Keratinocyte (primary cell): ENCODE measurements around the gene TKT. TPM values are rescaled to one million over a fixed set of nuclear protein-coding genes. Genes with fewer than 3 reads are reported as not detected.
"Not testable (repeated sequence)": the region's sequence is repeated elsewhere in the genome, so short reads cannot be mapped to it uniquely, and the experiment has no call there.

Experiments used
- DNase-seq: peaks from one replicate; pipeline ENCODE4 v3.0.0-alpha.2; 2011; ENCODE audit warnings: low read depth, missing footprints, low spot score
- FAIRE-seq: peaks from 2 replicates; lab custom pipeline; 2011; peaks lifted over from hg19 to GRCh38; lab: Jason Lieb, UNC
- H2AFZ ChIP-seq: 2 replicates; pipeline ENCODE4 v1.6.0; 2012; ENCODE audit warnings: low read length, control low read depth, inconsistent platforms; ENCODE audit not compliant: control insufficient read depth
- H3K27ac ChIP-seq: 2 replicates; pipeline ENCODE4 v1.5.1; 2011; ENCODE audit warnings: low read length; ENCODE audit not compliant: control insufficient read depth, insufficient read depth
- H3K27me3 ChIP-seq: 3 replicates; pipeline ENCODE4 v1.6.0; 2011; ENCODE audit warnings: low read length; ENCODE audit not compliant: control insufficient read depth, insufficient read depth; ENCODE audit errors: extremely low read depth
- H3K36me3 ChIP-seq, 2 experiments: 2 replicates in 1 of 2; 3 replicates in 1 of 2; pipeline ENCODE4 v1.5.1; 2011; ENCODE audit warnings: low read length in 2 of 2, mild to moderate bottlenecking in 1 of 2; ENCODE audit not compliant: control insufficient read depth in 2 of 2, insufficient read depth in 2 of 2; ENCODE audit errors: extremely low read depth in 1 of 2
- H3K4me1 ChIP-seq: 3 replicates; pipeline ENCODE4 v1.5.1; 2011; ENCODE audit warnings: low read length; ENCODE audit not compliant: control insufficient read depth, insufficient read depth; ENCODE audit errors: extremely low read depth
- H3K4me2 ChIP-seq: 3 replicates; pipeline ENCODE4 v1.6.0; 2011; ENCODE audit warnings: low read depth, low read length; ENCODE audit not compliant: control insufficient read depth, insufficient read depth; ENCODE audit errors: extremely low read depth
- H3K4me3 ChIP-seq, 3 experiments: fragments of 200-600 bp in 1 of 3; sonication (generic) in 1 of 3; 2 replicates in 2 of 3; 3 replicates in 1 of 3; pipeline ENCODE4 v1.5.1; 2011 to 2016; ENCODE audit warnings: low read length in 3 of 3, mild to moderate bottlenecking in 3 of 3, control low read depth in 2 of 3, inconsistent platforms in 1 of 3, low read depth in 1 of 3, mixed read lengths in 1 of 3, mixed run types in 1 of 3, moderate library complexity in 1 of 3; ENCODE audit not compliant: control insufficient read depth in 2 of 3, insufficient read depth in 2 of 3; ENCODE audit errors: extremely low read depth in 1 of 3
- H3K79me2 ChIP-seq: 2 replicates; pipeline ENCODE4 v1.6.0; 2012; ENCODE audit warnings: low read length; ENCODE audit not compliant: control insufficient read depth, insufficient read depth
- H3K9ac ChIP-seq: 3 replicates; pipeline ENCODE4 v1.6.0; 2011; ENCODE audit warnings: low read length; ENCODE audit not compliant: control insufficient read depth, insufficient read depth; ENCODE audit errors: extremely low read depth
- H3K9me1 ChIP-seq: 3 replicates; pipeline ENCODE4 v1.6.0; 2011; ENCODE audit warnings: low read length; ENCODE audit not compliant: control insufficient read depth, insufficient read depth; ENCODE audit errors: extremely low read depth
- H3K9me3 ChIP-seq: 2 replicates; pipeline ENCODE4 v1.5.1; 2012; ENCODE audit warnings: low read depth, low read length; ENCODE audit not compliant: control insufficient read depth
- H4K20me1 ChIP-seq: 3 replicates; pipeline ENCODE4 v1.6.0; 2011; ENCODE audit warnings: low read length; ENCODE audit not compliant: control insufficient read depth, insufficient read depth; ENCODE audit errors: extremely low read depth
- EZH2 ChIP-seq: IDR thresholded peaks from one replicate; pipeline ENCODE4 v1.6.1; 2012; ENCODE audit warnings: inconsistent platforms, mild to moderate bottlenecking, low read length, moderate library complexity
- dilution Hi-C: fragments of 300-500 bp; cut with MboI; formaldehyde crosslinking; loops from one replicate; pipeline ENCODE4 v1.7.0; 2020; ENCODE audit warnings: low sequenced_read_pairs; ENCODE audit not compliant: extremely low pct_ligation_motif_present
- polyA plus RNA-seq, 5 experiments: library from polyadenylated mRNA; depleted of rRNA in 3 of 5; stranded (reverse) in 3 of 5; stranded (forward) in 1 of 5; unstranded in 1 of 5; fragments of >200 nt; gene quantifications; 1 replicate in 1 of 5; 2 replicates in 3 of 5; 3 replicates in 1 of 5; pipeline versions ENCODE4 v1.2.1 to v1.2.3, GENCODE V29; 2011 to 2012; ENCODE audit warnings: missing spikeins in 2 of 5, low read depth in 1 of 5, low replicate concordance in 1 of 5
- TF ChIP-seq, protein P1 (sequence below), 3 experiments: IDR thresholded peaks in 1 of 3; conservative IDR thresholded peaks in 1 of 3; optimal IDR thresholded peaks in 1 of 3; 2 replicates in 2 of 3; 3 replicates in 1 of 3; pipeline versions ENCODE3 to v1.5.1; 2011; ENCODE audit warnings: low read length in 3 of 3, mild to moderate bottlenecking in 3 of 3, moderate library complexity in 2 of 3, control low read depth in 1 of 3, inconsistent platforms in 1 of 3; ENCODE audit not compliant: insufficient read depth in 2 of 3; ENCODE audit errors: extremely low read depth in 1 of 3

TKT gene
- polyA plus RNA-seq, 1 donor (not counting 4 experiments of a cell fraction or from before 2014, with no cell fraction given): 266 TPM

GRCh38 chr3:53299611-53300023 lies 43.8 kb upstream of the TKT start:
- H3K36me3 ChIP-seq, H3K9me1 ChIP-seq, H3K9ac ChIP-seq, H3K4me2 ChIP-seq, H3K4me3 ChIP-seq, H3K9me3 ChIP-seq, dilution Hi-C loops, H3K27ac ChIP-seq, H3K4me1 ChIP-seq, H3K79me2 ChIP-seq, H3K27me3 ChIP-seq, H4K20me1 ChIP-seq, DNase-seq, H2AFZ ChIP-seq: not testable (repeated sequence)
- peak; percentile 90 for FAIRE-seq
- TF ChIP-seq, protein P1, sequence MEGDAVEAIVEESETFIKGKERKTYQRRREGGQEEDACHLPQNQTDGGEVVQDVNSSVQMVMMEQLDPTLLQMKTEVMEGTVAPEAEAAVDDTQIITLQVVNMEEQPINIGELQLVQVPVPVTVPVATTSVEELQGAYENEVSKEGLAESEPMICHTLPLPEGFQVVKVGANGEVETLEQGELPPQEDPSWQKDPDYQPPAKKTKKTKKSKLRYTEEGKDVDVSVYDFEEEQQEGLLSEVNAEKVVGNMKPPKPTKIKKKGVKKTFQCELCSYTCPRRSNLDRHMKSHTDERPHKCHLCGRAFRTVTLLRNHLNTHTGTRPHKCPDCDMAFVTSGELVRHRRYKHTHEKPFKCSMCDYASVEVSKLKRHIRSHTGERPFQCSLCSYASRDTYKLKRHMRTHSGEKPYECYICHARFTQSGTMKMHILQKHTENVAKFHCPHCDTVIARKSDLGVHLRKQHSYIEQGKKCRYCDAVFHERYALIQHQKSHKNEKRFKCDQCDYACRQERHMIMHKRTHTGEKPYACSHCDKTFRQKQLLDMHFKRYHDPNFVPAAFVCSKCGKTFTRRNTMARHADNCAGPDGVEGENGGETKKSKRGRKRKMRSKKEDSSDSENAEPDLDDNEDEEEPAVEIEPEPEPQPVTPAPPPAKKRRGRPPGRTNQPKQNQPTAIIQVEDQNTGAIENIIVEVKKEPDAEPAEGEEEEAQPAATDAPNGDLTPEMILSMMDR (optimal IDR thresholded peaks at IDR 0.05 in 1 of 3, IDR thresholded peaks at IDR 0.05 in 1 of 3, conservative IDR thresholded peaks at IDR 0.05 in 1 of 3; ENCODE audit: extremely low read depth in 1 of 3, insufficient read depth in 2 of 3, low read length in 3 of 3): peak in 2 of 3 experiments; percentile 52 to 84

GRCh38 chr3:53295410-53295809 lies 39.6 kb upstream of the TKT start:
- no peaks in the 10 kb centered on the region for H3K27me3 ChIP-seq
- no peak overlapping the region for H2AFZ ChIP-seq
- H3K36me3 ChIP-seq: peaks cover 0 to 10% of the 10 kb centered on the region in 2 experiments
- dilution Hi-C loops: no loop called here
- no peak for DNase-seq
- no peak overlapping the region for H3K4me2 ChIP-seq
- no peak for TF ChIP-seq EZH2
- TF ChIP-seq, protein P1 (optimal IDR thresholded peaks at IDR 0.05 in 1 of 3, IDR thresholded peaks at IDR 0.05 in 1 of 3, conservative IDR thresholded peaks at IDR 0.05 in 1 of 3; ENCODE audit: extremely low read depth in 1 of 3, insufficient read depth in 2 of 3, low read length in 3 of 3): no peak
- H3K9me3 ChIP-seq: no peaks in the 10 kb centered on the region
- H4K20me1 ChIP-seq: no peaks in the 10 kb centered on the region
- H3K27ac ChIP-seq: no peak overlapping the region
- no peaks in the 10 kb centered on the region for H3K4me1 ChIP-seq
- no peaks in the 10 kb centered on the region for H3K9me1 ChIP-seq
- no peak overlapping the region for H3K9ac ChIP-seq
- H3K79me2 ChIP-seq: no peaks in the 10 kb centered on the region
- no peak for FAIRE-seq
- H3K4me3 ChIP-seq: no peak overlapping the region
